ENCODE results near the gene CPVL. TPM values are rescaled to one million over a fixed set of nuclear protein-coding genes. Genes with fewer than 3 reads are reported as not detected.

CPVL gene
- total RNA-seq, 3 donors from 2014 or later = 11.4 to 44.2 (median 13.4) TPM

GRCh38 chr7:28977881-28978280 lies 168.5 kb downstream of the CPVL start:
- intact Hi-C loops (cut with DNase I; ENCODE audit: low total_unique reads) = no loop called here
- Histone ChIP-seq H3K27ac (no peak overlapping the region), H3K9me3 (no peaks in the 10 kb centered on the region), H3K4me3 (no peak overlapping the region), H3K36me3 (no peaks in the 10 kb centered on the region), H3K27me3 (no peaks in the 10 kb centered on the region), H3K4me1 (no peaks in the 10 kb centered on the region)
- no peak for DNase-seq (ENCODE audit: low spot score in 2 of 2)
- TF ChIP-seq CTCF (IDR thresholded peaks at IDR 0.05) (no peak), POLR2A (IDR thresholded peaks at IDR 0.05) (no peak), POLR2AphosphoS5 (IDR thresholded peaks at IDR 0.05) (no peak)

GRCh38 chr7:28976022-28976421 lies 170.3 kb downstream of the CPVL start:
- DNase-seq (ENCODE audit: low spot score in 2 of 2) = no peak
- no peaks in the 10 kb centered on the region for H3K36me3 ChIP-seq
- H3K4me3 ChIP-seq = no peak overlapping the region
- H3K27me3 ChIP-seq = no peaks in the 10 kb centered on the region
- intact Hi-C loops (cut with DNase I; ENCODE audit: low total_unique reads) = no loop called here
- no peak for TF ChIP-seq POLR2AphosphoS5 (IDR thresholded peaks at IDR 0.05)
- no peak for TF ChIP-seq POLR2A (IDR thresholded peaks at IDR 0.05)
- no peak for TF ChIP-seq CTCF (IDR thresholded peaks at IDR 0.05)
- H3K4me1 ChIP-seq = no peaks in the 10 kb centered on the region
- no peaks in the 10 kb centered on the region for H3K9me3 ChIP-seq
- no peak overlapping the region for H3K27ac ChIP-seq

GRCh38 chr7:28973591-28973990 lies 172.7 kb downstream of the CPVL start:
- Histone ChIP-seq H3K4me1 (no peaks in the 10 kb centered on the region), H3K9me3 (no peaks in the 10 kb centered on the region), H3K27me3 (no peaks in the 10 kb centered on the region), H3K4me3 (no peak overlapping the region), H3K27ac (no peak overlapping the region), H3K36me3 (no peaks in the 10 kb centered on the region)
- DNase-seq (ENCODE audit: low spot score in 2 of 2) = no peak
- no peak for TF ChIP-seq CTCF (IDR thresholded peaks at IDR 0.05)
- TF ChIP-seq POLR2A (IDR thresholded peaks at IDR 0.05) = no peak
- no peak for TF ChIP-seq POLR2AphosphoS5 (IDR thresholded peaks at IDR 0.05)
- intact Hi-C loops (cut with DNase I; ENCODE audit: low total_unique reads) = no loop called here

- DNase-seq (ENCODE audit: low spot score in 2 of 2) = no peak
- Histone ChIP-seq H3K4me1 (peaks cover 1 to 5% of the 10 kb centered on the region in 2 donors), H3K27me3 (no peaks in the 10 kb centered on the region), H3K27ac (no peak overlapping the region), H3K36me3 (no peaks in the 10 kb centered on the region), H3K4me3 (no peak overlapping the region), H3K9me3 (no peaks in the 10 kb centered on the region)
- intact Hi-C loops (cut with DNase I; ENCODE audit: low total_unique reads) = no loop called here
- no peak for TF ChIP-seq POLR2AphosphoS5 (IDR thresholded peaks at IDR 0.05)
- no peak for TF ChIP-seq POLR2A (IDR thresholded peaks at IDR 0.05)
- no peak for TF ChIP-seq CTCF (IDR thresholded peaks at IDR 0.05)
Observed at GRCh38 chr7:28964056-28964455, 182.3 kb downstream of the CPVL start.

GRCh38 chr7:28961972-28962371 lies 184.4 kb downstream of the CPVL start:
- H3K27ac ChIP-seq = no peak overlapping the region
- TF ChIP-seq POLR2A (IDR thresholded peaks at IDR 0.05) = no peak
- no peak for TF ChIP-seq POLR2AphosphoS5 (IDR thresholded peaks at IDR 0.05)
- no peak for TF ChIP-seq CTCF (IDR thresholded peaks at IDR 0.05)
- peaks cover 5 to 9% of the 10 kb centered on the region in 2 donors for H3K4me1 ChIP-seq
- H3K4me3 ChIP-seq = no peak overlapping the region
- intact Hi-C loops (cut with DNase I; ENCODE audit: low total_unique reads) = no loop called here
- no peak for DNase-seq (ENCODE audit: low spot score in 2 of 2)
- no peaks in the 10 kb centered on the region for H3K36me3 ChIP-seq
- H3K27me3 ChIP-seq = no peaks in the 10 kb centered on the region
- no peaks in the 10 kb centered on the region for H3K9me3 ChIP-seq

All from breast epithelium (tissue), 4 donors.